ENCODE data around the gene MCRS1.

MCRS1 gene

DNA sequence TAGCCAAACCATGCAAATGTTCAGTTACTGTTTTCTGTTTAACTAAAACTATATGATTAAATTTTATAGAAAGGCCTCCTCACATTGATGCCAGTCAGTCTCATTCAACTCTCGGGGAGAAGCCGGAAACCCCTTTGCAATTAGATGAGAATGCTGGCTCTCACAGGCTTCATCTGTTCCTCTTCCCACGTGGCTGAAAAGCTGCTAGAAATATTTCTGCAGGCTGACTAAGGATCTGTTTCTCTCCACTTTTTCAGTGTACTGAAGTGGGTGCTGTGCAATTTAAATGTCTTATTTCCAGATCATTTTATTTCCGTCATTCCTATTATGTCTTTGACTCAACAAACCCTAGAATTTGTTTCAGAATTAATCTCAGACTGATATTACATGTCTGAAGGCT is 46.6 kb downstream of the MCRS1 start:
- Histone ChIP-seq H3K18ac (ENCODE audit: low read length) (no peak overlapping the region), H3K36me3 (replicated peaks in 1 of 2; ENCODE audit: control insufficient read depth in 2 of 2, insufficient read depth in 2 of 2, low read length in 2 of 2) (peaks cover 17 to 76% of the 10 kb centered on the region in 2 donors), H4K91ac (ENCODE audit: low read depth, low read length, poor library complexity) (no peak overlapping the region), H2BK120ac (ENCODE audit: low read depth, low read length) (no peak overlapping the region), H3K14ac (ENCODE audit: low read length) (no peak overlapping the region), H2BK12ac (ENCODE audit: low read length) (no peak overlapping the region), H3K9me3 (replicated peaks in 1 of 2; ENCODE audit: control insufficient read depth in 2 of 2, insufficient read depth in 1 of 2, low read depth in 1 of 2, low read length in 2 of 2) (no peaks in the 10 kb centered on the region), H3K4ac (ENCODE audit: low read length) (no peak overlapping the region), H2AK5ac (ENCODE audit: low read depth, low read length) (no peak overlapping the region), H2BK15ac (ENCODE audit: low read length) (no peak overlapping the region), H3K4me2 (ENCODE audit: insufficient read depth, low read length, poor library complexity, severe bottlenecking) (no peak overlapping the region), H3K23ac (ENCODE audit: low read depth, low read length, poor library complexity) (no peak overlapping the region), H4K8ac (ENCODE audit: low read depth, low read length) (no peak overlapping the region), H2AFZ (ENCODE audit: low read length) (no peak overlapping the region), H2BK5ac (ENCODE audit: low read length) (no peak overlapping the region), H3K27ac (replicated peaks; ENCODE audit: low read length) (no peak overlapping the region), H3K79me1 (ENCODE audit: low read depth, low read length) (no peaks in the 10 kb centered on the region), H3K27me3 (ENCODE audit: control insufficient read depth in 3 of 3, insufficient read depth in 3 of 3, low read depth in 1 of 3, low read length in 3 of 3) (no peaks in the 10 kb centered on the region), H3K4me3 (ENCODE audit: low read length in 2 of 2) (no peak overlapping the region), H3K9ac (ENCODE audit: low read depth, low read length, poor library complexity) (no peak overlapping the region), H3K4me1 (ENCODE audit: control insufficient read depth in 2 of 2, insufficient read depth in 1 of 2, low read depth in 1 of 2, low read length in 2 of 2) (no peaks in the 10 kb centered on the region)
- no peak for DNase-seq (ENCODE audit: low spot score)
- WGBS, 2 donors (ENCODE audit: extremely low coverage in 2 of 2, insufficient read length in 2 of 2, insufficient replicate concordance in 1 of 2), result no CpG with 5 or more reads among the region's 4 CpGs

DNA sequence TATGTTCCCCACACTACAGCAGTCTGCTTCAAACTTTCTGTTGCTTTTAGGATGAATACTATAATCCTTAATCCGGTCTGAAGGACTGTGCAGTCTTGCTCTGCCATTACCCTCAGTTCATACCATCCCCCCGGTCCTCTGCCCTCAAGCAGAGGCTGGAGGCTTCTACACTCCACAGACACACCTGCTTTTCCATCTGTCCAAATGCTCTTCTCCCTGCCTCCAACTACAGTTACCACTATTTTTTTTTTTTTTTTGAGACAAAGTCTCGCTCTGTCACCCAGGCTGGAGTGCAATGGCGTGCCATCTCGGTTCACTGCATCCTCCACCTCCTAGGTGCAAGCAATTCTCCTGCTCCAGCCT is 48.4 kb downstream of the MCRS1 start:
- H3K9ac ChIP-seq (ENCODE audit: low read depth, low read length, poor library complexity), result no peak overlapping the region
- H3K9me3 ChIP-seq (replicated peaks in 1 of 2; ENCODE audit: control insufficient read depth in 2 of 2, insufficient read depth in 1 of 2, low read depth in 1 of 2, low read length in 2 of 2), result no peaks in the 10 kb centered on the region
- no peak overlapping the region for H3K4me3 ChIP-seq (ENCODE audit: low read length in 2 of 2)
- no peaks in the 10 kb centered on the region for H3K27me3 ChIP-seq (ENCODE audit: control insufficient read depth in 3 of 3, insufficient read depth in 3 of 3, low read depth in 1 of 3, low read length in 3 of 3)
- no peak overlapping the region for H2BK120ac ChIP-seq (ENCODE audit: low read depth, low read length)
- WGBS, 2 donors (ENCODE audit: extremely low coverage in 2 of 2, insufficient read length in 2 of 2, insufficient replicate concordance in 1 of 2), result no CpG with 5 or more reads among the region's 5 CpGs
- no peak overlapping the region for H2BK12ac ChIP-seq (ENCODE audit: low read length)
- H3K36me3 ChIP-seq (replicated peaks in 1 of 2; ENCODE audit: control insufficient read depth in 2 of 2, insufficient read depth in 2 of 2, low read length in 2 of 2), result peaks cover 5 to 66% of the 10 kb centered on the region in 2 donors
- H3K23ac ChIP-seq (ENCODE audit: low read depth, low read length, poor library complexity), result no peak overlapping the region
- no peak overlapping the region for H3K4me2 ChIP-seq (ENCODE audit: insufficient read depth, low read length, poor library complexity, severe bottlenecking)
- H3K18ac ChIP-seq (ENCODE audit: low read length), result no peak overlapping the region
- no peak overlapping the region for H3K14ac ChIP-seq (ENCODE audit: low read length)
- no peaks in the 10 kb centered on the region for H3K4me1 ChIP-seq (ENCODE audit: control insufficient read depth in 2 of 2, insufficient read depth in 1 of 2, low read depth in 1 of 2, low read length in 2 of 2)
- no peak overlapping the region for H4K8ac ChIP-seq (ENCODE audit: low read depth, low read length)
- H3K79me1 ChIP-seq (ENCODE audit: low read depth, low read length), result no peaks in the 10 kb centered on the region
- H2BK5ac ChIP-seq (ENCODE audit: low read length), result no peak overlapping the region
- no peak overlapping the region for H2AK5ac ChIP-seq (ENCODE audit: low read depth, low read length)
- H2AFZ ChIP-seq (ENCODE audit: low read length), result no peak overlapping the region
- no peak overlapping the region for H3K27ac ChIP-seq (replicated peaks; ENCODE audit: low read length)
- H4K91ac ChIP-seq (ENCODE audit: low read depth, low read length, poor library complexity), result no peak overlapping the region
- H3K4ac ChIP-seq (ENCODE audit: low read length), result no peak overlapping the region
- no peak overlapping the region for H2BK15ac ChIP-seq (ENCODE audit: low read length)
- no peak for DNase-seq (ENCODE audit: low spot score)

DNA sequence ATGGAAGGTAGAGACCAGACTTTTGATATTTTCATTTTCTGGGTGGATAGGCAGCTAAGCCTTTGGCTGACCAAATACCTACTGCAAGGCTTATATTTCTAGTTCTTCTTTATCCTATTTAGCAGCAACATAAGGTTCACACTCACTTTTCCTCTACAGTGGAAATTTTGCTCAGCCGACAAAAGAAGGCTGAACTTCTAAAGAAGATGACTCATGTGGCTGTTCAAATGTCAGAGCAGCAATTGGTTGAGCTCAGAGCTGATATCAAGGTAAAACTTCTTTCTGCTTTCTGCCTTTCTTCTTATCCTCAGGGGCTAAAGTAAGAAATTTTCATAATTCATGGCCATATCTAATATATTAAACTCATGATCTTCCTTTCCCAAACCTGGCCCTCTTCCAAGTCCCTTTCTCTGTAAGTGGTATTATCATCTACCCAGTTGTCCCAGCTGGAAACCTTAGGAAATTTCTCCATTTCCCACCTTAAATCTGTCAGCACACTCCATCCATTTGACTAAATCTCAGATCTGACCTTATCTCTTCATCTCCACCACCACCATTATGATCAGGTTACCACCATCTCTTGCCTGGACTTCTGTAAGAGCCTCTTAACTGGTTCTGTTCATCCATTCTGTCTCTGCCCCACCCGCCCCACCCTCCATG is 48.9 kb downstream of the MCRS1 start:
- Histone ChIP-seq H3K36me3 (replicated peaks in 1 of 2; ENCODE audit: control insufficient read depth in 2 of 2, insufficient read depth in 2 of 2, low read length in 2 of 2) (peaks cover 4 to 61% of the 10 kb centered on the region in 2 donors), H2BK12ac (ENCODE audit: low read length) (no peak overlapping the region), H2BK5ac (ENCODE audit: low read length) (no peak overlapping the region), H3K4me1 (ENCODE audit: control insufficient read depth in 2 of 2, insufficient read depth in 1 of 2, low read depth in 1 of 2, low read length in 2 of 2) (no peaks in the 10 kb centered on the region), H2BK120ac (ENCODE audit: low read depth, low read length) (no peak overlapping the region), H3K23ac (ENCODE audit: low read depth, low read length, poor library complexity) (no peak overlapping the region), H4K8ac (ENCODE audit: low read depth, low read length) (no peak overlapping the region), H4K91ac (ENCODE audit: low read depth, low read length, poor library complexity) (no peak overlapping the region), H3K4ac (ENCODE audit: low read length) (no peak overlapping the region), H3K4me2 (ENCODE audit: insufficient read depth, low read length, poor library complexity, severe bottlenecking) (no peak overlapping the region), H2AK5ac (ENCODE audit: low read depth, low read length) (no peak overlapping the region), H3K14ac (ENCODE audit: low read length) (no peak overlapping the region), H3K4me3 (ENCODE audit: low read length in 2 of 2) (no peak overlapping the region), H3K9me3 (replicated peaks in 1 of 2; ENCODE audit: control insufficient read depth in 2 of 2, insufficient read depth in 1 of 2, low read depth in 1 of 2, low read length in 2 of 2) (no peaks in the 10 kb centered on the region), H3K27me3 (ENCODE audit: control insufficient read depth in 3 of 3, insufficient read depth in 3 of 3, low read depth in 1 of 3, low read length in 3 of 3) (no peaks in the 10 kb centered on the region), H3K18ac (ENCODE audit: low read length) (no peak overlapping the region), H3K9ac (ENCODE audit: low read depth, low read length, poor library complexity) (no peak overlapping the region), H2AFZ (ENCODE audit: low read length) (no peak overlapping the region), H3K79me1 (ENCODE audit: low read depth, low read length) (no peaks in the 10 kb centered on the region), H3K27ac (replicated peaks; ENCODE audit: low read length) (no peak overlapping the region), H2BK15ac (ENCODE audit: low read length) (no peak overlapping the region)
- WGBS, 2 donors (ENCODE audit: extremely low coverage in 2 of 2, insufficient read length in 2 of 2, insufficient replicate concordance in 1 of 2), result no CpG with 5 or more reads among the region's 2 CpGs
- no peak for DNase-seq (ENCODE audit: low spot score)

DNA sequence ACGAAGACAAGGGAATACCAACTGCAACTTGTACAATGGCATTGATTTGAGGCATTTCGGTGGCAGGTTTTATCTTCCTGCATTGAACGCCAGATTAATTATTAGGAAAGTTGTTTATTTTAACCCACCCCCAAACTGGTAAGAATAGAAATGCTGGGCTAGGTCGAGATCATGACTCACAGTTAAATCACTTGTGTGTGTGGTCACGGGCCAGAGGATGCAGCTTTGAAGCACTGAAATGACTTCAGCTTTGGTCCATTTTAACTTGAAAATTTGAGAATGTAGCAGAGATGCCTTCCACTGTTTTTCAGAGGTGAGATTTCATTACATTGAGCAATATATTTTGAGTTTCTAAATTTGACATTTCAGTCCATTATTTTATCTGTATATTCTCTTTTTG is 52.7 kb downstream of the MCRS1 start:
- Histone ChIP-seq H3K4me2 (ENCODE audit: insufficient read depth, low read length, poor library complexity, severe bottlenecking) (no peak overlapping the region), H2BK15ac (ENCODE audit: low read length) (no peak overlapping the region), H4K8ac (ENCODE audit: low read depth, low read length) (no peak overlapping the region), H3K27me3 (ENCODE audit: control insufficient read depth in 3 of 3, insufficient read depth in 3 of 3, low read depth in 1 of 3, low read length in 3 of 3) (no peaks in the 10 kb centered on the region), H4K91ac (ENCODE audit: low read depth, low read length, poor library complexity) (no peak overlapping the region), H2BK12ac (ENCODE audit: low read length) (no peak overlapping the region), H3K36me3 (replicated peaks in 1 of 2; ENCODE audit: control insufficient read depth in 2 of 2, insufficient read depth in 2 of 2, low read length in 2 of 2) (peaks cover 0 to 44% of the 10 kb centered on the region in 2 donors), H3K4ac (ENCODE audit: low read length) (no peak overlapping the region), H2BK5ac (ENCODE audit: low read length) (no peak overlapping the region), H3K27ac (replicated peaks; ENCODE audit: low read length) (no peak overlapping the region), H2AFZ (ENCODE audit: low read length) (no peak overlapping the region), H3K9ac (ENCODE audit: low read depth, low read length, poor library complexity) (no peak overlapping the region), H2BK120ac (ENCODE audit: low read depth, low read length) (no peak overlapping the region), H3K23ac (ENCODE audit: low read depth, low read length, poor library complexity) (no peak overlapping the region), H3K4me3 (ENCODE audit: low read length in 2 of 2) (no peak overlapping the region), H3K18ac (ENCODE audit: low read length) (no peak overlapping the region), H3K79me1 (ENCODE audit: low read depth, low read length) (no peaks in the 10 kb centered on the region), H3K4me1 (ENCODE audit: control insufficient read depth in 2 of 2, insufficient read depth in 1 of 2, low read depth in 1 of 2, low read length in 2 of 2) (no peaks in the 10 kb centered on the region), H3K14ac (ENCODE audit: low read length) (no peak overlapping the region), H3K9me3 (replicated peaks in 1 of 2; ENCODE audit: control insufficient read depth in 2 of 2, insufficient read depth in 1 of 2, low read depth in 1 of 2, low read length in 2 of 2) (no peaks in the 10 kb centered on the region), H2AK5ac (ENCODE audit: low read depth, low read length) (no peak overlapping the region)
- no CpG with 5 or more reads among the region's 5 CpGs for WGBS, 2 donors (ENCODE audit: extremely low coverage in 2 of 2, insufficient read length in 2 of 2, insufficient replicate concordance in 1 of 2)
- DNase-seq (ENCODE audit: low spot score), result no peak
